ENCODE results near the gene ACOX1.

The ACOX1 gene

DNA sequence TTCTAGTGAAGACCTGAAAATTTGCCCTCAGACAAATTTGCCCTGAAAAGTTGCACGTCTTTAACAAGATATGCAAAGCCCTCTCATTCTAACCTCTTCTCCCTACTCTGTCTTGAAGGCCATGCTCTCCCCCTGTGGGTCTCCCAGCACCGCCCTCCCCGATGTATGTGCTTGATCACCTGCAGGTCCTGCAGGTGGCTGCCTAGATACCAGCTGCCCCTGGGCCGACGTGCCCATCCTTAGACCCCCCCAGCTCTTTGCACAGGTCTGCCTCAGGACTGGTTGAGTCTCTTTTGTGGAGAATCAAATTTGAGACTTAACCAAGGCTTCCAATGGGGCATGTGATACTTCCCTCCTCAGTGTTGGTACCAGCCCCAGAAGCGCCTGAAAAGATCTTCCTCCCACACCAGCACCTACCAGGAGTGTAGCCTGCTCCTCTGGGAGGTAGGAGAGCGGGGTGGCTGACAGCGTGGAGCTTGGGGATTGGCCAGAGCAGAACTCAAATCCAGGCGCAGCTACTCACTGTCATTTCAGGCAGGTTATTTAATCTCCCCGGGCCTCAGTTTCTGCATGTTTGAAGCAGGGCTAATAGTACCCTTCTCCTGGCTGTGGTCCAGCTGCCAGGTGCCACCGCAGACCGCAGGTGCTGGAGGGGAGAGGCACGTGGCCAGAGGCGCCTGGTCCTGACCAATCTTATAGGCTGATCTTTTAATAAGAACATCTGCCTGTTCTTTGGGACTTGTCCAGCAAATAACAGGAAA, 69.7 kb downstream of the ACOX1 start:
- no peak overlapping the region for H3K27ac ChIP-seq (ENCODE audit: low read depth, low read length)
- no peaks in the 10 kb centered on the region for H4K20me1 ChIP-seq (ENCODE audit: control insufficient read depth, insufficient read depth, low read depth, low read length)
- H3K9me3 ChIP-seq (ENCODE audit: control insufficient read depth, insufficient read depth, low read length) = no peaks in the 10 kb centered on the region
- no peak overlapping the region for H3K4me2 ChIP-seq (ENCODE audit: low read length)
- H3K36me3 ChIP-seq (ENCODE audit: control insufficient read depth, low read length) = peaks cover 10% of the 10 kb centered on the region; the same call in 1 of the 2 replicates
- peaks cover 3% of the 10 kb centered on the region for H3K79me2 ChIP-seq (ENCODE audit: control insufficient read depth, low read length)
- TF ChIP-seq, protein P1, sequence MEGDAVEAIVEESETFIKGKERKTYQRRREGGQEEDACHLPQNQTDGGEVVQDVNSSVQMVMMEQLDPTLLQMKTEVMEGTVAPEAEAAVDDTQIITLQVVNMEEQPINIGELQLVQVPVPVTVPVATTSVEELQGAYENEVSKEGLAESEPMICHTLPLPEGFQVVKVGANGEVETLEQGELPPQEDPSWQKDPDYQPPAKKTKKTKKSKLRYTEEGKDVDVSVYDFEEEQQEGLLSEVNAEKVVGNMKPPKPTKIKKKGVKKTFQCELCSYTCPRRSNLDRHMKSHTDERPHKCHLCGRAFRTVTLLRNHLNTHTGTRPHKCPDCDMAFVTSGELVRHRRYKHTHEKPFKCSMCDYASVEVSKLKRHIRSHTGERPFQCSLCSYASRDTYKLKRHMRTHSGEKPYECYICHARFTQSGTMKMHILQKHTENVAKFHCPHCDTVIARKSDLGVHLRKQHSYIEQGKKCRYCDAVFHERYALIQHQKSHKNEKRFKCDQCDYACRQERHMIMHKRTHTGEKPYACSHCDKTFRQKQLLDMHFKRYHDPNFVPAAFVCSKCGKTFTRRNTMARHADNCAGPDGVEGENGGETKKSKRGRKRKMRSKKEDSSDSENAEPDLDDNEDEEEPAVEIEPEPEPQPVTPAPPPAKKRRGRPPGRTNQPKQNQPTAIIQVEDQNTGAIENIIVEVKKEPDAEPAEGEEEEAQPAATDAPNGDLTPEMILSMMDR (IDR thresholded peaks at IDR 0.05; ENCODE audit: low read depth, low read length, poor library complexity, severe bottlenecking) = no peak
- TF ChIP-seq EZH2phosphoT487 (IDR thresholded peaks at IDR 0.05; ENCODE audit: borderline replicate concordance, low read length) = no peak
- H3K4me1 ChIP-seq (ENCODE audit: control insufficient read depth, low read length) = peaks cover 8% of the 10 kb centered on the region
- H3K4me3 ChIP-seq (ENCODE audit: low read length) = no peak overlapping the region
- 0 out of 2 replicates have a peak, but pooled peaks cover 3% of the 10 kb centered on the region for H3F3A ChIP-seq (ENCODE audit: control insufficient read depth, insufficient read depth)
- no peaks in the 10 kb centered on the region for H3K27me3 ChIP-seq (ENCODE audit: control insufficient read depth, low read length)
- no peaks in the 10 kb centered on the region for H3K9me2 ChIP-seq (replicated peaks; ENCODE audit: control insufficient read depth, low read length)

DNA sequence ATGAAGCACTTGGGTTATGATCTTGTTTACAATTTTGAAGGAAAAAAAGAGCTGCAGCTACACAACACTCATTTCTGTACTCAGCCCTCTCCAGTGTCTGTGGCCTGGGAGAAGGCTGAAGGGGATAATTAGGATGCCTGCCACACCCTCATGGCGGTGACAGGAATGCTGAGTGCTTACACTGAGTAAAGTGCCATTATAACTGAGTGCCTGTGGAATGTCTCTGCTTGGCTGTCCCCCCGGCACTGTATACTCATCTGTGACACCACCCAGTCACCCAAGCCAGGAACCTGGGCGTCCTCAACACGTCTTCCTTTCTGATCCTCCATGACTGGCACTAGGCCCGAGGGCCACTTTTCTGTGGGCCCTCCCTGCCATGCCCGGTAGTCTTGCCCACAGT, 70.8 kb downstream of the ACOX1 start:
- H3K4me3 ChIP-seq (ENCODE audit: low read length) = no peak overlapping the region
- TF ChIP-seq, protein P1 (IDR thresholded peaks at IDR 0.05; ENCODE audit: low read depth, low read length, poor library complexity, severe bottlenecking) = no peak
- no peak for TF ChIP-seq EZH2phosphoT487 (IDR thresholded peaks at IDR 0.05; ENCODE audit: borderline replicate concordance, low read length)
- H3K36me3 ChIP-seq (ENCODE audit: control insufficient read depth, low read length) = peaks cover 14% of the 10 kb centered on the region; the same call in 1 of the 2 replicates
- no peak overlapping the region for H3K27ac ChIP-seq (ENCODE audit: low read depth, low read length)
- H4K20me1 ChIP-seq (ENCODE audit: control insufficient read depth, insufficient read depth, low read depth, low read length) = no peaks in the 10 kb centered on the region
- peaks cover 16% of the 10 kb centered on the region for H3K4me1 ChIP-seq (ENCODE audit: control insufficient read depth, low read length)
- no peaks in the 10 kb centered on the region for H3K9me2 ChIP-seq (replicated peaks; ENCODE audit: control insufficient read depth, low read length)
- H3K27me3 ChIP-seq (ENCODE audit: control insufficient read depth, low read length) = no peaks in the 10 kb centered on the region
- H3F3A ChIP-seq (ENCODE audit: control insufficient read depth, insufficient read depth) = 0 out of 2 replicates have a peak, but pooled peaks cover 3% of the 10 kb centered on the region
- H3K4me2 ChIP-seq (ENCODE audit: low read length) = no peak overlapping the region
- no peaks in the 10 kb centered on the region for H3K9me3 ChIP-seq (ENCODE audit: control insufficient read depth, insufficient read depth, low read length)
- peaks cover 14% of the 10 kb centered on the region for H3K79me2 ChIP-seq (ENCODE audit: control insufficient read depth, low read length)

DNA sequence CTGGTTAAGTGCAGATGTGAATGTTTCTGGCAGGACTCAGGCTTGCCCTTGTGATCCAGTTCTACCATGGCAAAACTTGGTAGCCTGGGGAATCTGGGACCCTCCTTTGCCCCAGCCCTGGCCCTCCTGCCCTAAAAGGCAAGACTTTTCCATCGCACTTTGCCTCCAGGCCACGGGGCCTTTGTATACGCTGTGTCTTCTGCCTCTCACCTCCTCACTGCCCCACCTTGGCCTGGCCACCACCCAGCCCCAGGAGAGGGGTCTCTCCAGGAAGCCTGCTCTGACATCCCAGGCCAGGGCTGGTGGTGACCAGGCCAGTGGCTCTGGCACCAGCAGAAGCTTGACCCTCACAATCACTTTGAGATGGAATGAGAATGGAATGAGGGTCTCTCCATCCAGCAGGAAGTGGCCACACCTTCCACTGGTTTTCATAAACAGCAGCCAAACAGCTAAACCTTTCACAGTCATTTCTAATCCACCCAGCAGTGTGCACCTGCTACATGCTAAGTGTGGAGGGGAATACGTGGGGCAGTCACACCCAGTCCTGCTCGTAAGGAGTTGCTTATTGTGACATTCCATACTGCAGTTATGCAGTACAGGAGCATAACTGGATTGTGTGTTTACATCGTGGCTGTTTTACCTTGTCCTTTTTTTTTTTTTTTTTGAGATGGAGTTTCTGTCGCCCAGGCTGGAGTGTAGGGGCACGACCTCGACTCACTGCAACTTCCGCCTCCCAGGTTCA, 72.7 kb downstream of the ACOX1 start:
- Histone ChIP-seq H3K4me3 (ENCODE audit: low read length) (no peak overlapping the region), H3K4me2 (ENCODE audit: low read length) (no peak overlapping the region), H3F3A (ENCODE audit: control insufficient read depth, insufficient read depth) (0 out of 2 replicates have a peak, but pooled peaks cover 3% of the 10 kb centered on the region), H3K4me1 (ENCODE audit: control insufficient read depth, low read length) (peaks cover 19% of the 10 kb centered on the region), H3K9me3 (ENCODE audit: control insufficient read depth, insufficient read depth, low read length) (no peaks in the 10 kb centered on the region), H3K36me3 (ENCODE audit: control insufficient read depth, low read length) (peaks cover 24% of the 10 kb centered on the region), H3K27ac (ENCODE audit: low read depth, low read length) (no peak overlapping the region), H3K27me3 (ENCODE audit: control insufficient read depth, low read length) (no peaks in the 10 kb centered on the region), H4K20me1 (ENCODE audit: control insufficient read depth, insufficient read depth, low read depth, low read length) (no peaks in the 10 kb centered on the region), H3K79me2 (ENCODE audit: control insufficient read depth, low read length) (peaks cover 28% of the 10 kb centered on the region), H3K9me2 (replicated peaks; ENCODE audit: control insufficient read depth, low read length) (no peaks in the 10 kb centered on the region)
- no peak for TF ChIP-seq EZH2phosphoT487 (IDR thresholded peaks at IDR 0.05; ENCODE audit: borderline replicate concordance, low read length)
- TF ChIP-seq, protein P1 (IDR thresholded peaks at IDR 0.05; ENCODE audit: low read depth, low read length, poor library complexity, severe bottlenecking) = no peak
